Measurements from ENCODE around the gene TNKS1BP1.

- TF ChIP-seq EP300 (IDR thresholded peaks at IDR 0.05): no peak
- no peak for TF ChIP-seq CTCF (IDR thresholded peaks at IDR 0.05)
- no peak for TF ChIP-seq POLR2A (IDR thresholded peaks at IDR 0.05; ENCODE audit: low read depth)
These were observed 16.2 kb downstream of the TNKS1BP1 start for GRCh38 chr11:57308426-57309060.
